WTC11 (cell line): ENCODE data around the gene KLHDC1. TPM values are rescaled to one million over a fixed set of nuclear protein-coding genes. Genes with fewer than 3 reads are reported as not detected.
A peak's percentile ranks its signal among the peaks of the same experiment; 100 is the strongest.

ENCODE experiments used
- ATAC-seq: fragments of 200-7000 bp; cut with Tn5 transposase; 2 replicates; pipeline ENCODE4 v1.10.0; 2021; ENCODE audit warnings: mild to moderate bottlenecking, moderate library complexity
- CTCF ChIA-PET: fragments of 300-600 bp; sonication (Branson Sonifier 250); formaldehyde crosslinking; loops from one replicate; lab custom pipeline; 2021; ENCODE audit warnings: antibody characterized with exemption; lab: Charles Lee
- POLR2A ChIA-PET: fragments of 350-600 bp; sonication (Branson Sonifier 250); formaldehyde crosslinking; loops from one replicate; lab custom pipeline; 2021; ENCODE audit warnings: antibody characterized with exemption; lab: Charles Lee
- DNase-seq: peaks from one replicate; pipeline ENCODE4 v3.0.0; 2021; ENCODE audit warnings: low spot score
- H3K27ac Mint-ChIP-seq: 2 replicates; pipeline ENCODE4 v1.8.0; 2021; ENCODE audit warnings: mixed read lengths
- H3K27me3 Mint-ChIP-seq: 2 replicates; pipeline ENCODE4 v1.8.0; 2021; ENCODE audit warnings: low read depth, mild to moderate bottlenecking, moderate library complexity, mixed read lengths
- H3K36me3 Mint-ChIP-seq: 2 replicates; pipeline ENCODE4 v1.8.0; 2021; ENCODE audit warnings: mixed read lengths
- H3K4me1 Mint-ChIP-seq: 2 replicates; pipeline ENCODE4 v1.8.0; 2022; ENCODE audit warnings: mixed read lengths
- H3K4me3 Mint-ChIP-seq: 2 replicates; pipeline ENCODE4 v1.8.0; 2021; ENCODE audit warnings: mild to moderate bottlenecking, moderate library complexity, mixed read lengths
- H3K9me3 Mint-ChIP-seq: 2 replicates; pipeline ENCODE4 v1.8.0; 2021; ENCODE audit warnings: mixed read lengths
- ARID4B ChIP-seq: sonication (generic); formaldehyde crosslinking; IDR thresholded peaks from 2 replicates; pipeline ENCODE4 v1.8.0; 2023; ENCODE audit warnings: missing genetic modification reagents, mild to moderate bottlenecking, borderline replicate concordance
- ELF4 ChIP-seq: sonication (generic); formaldehyde crosslinking; IDR thresholded peaks from 2 replicates; pipeline ENCODE4 v1.8.1; 2022; ENCODE audit warnings: low read depth, mild to moderate bottlenecking, moderate library complexity, missing genetic modification reagents
- EMX1 ChIP-seq: fragments of 250-450 bp; sonication (Bioruptor Pico); IDR thresholded peaks from 2 replicates; pipeline ENCODE4 v1.8.0; 2021; ENCODE audit warnings: mild to moderate bottlenecking
- GABPB1 ChIP-seq: sonication (generic); formaldehyde crosslinking; IDR thresholded peaks from 2 replicates; pipeline ENCODE4 v1.8.1; 2023; ENCODE audit warnings: mild to moderate bottlenecking, missing genetic modification reagents
- IRF2 ChIP-seq: sonication (generic); formaldehyde crosslinking; IDR thresholded peaks from 2 replicates; pipeline ENCODE4 v1.8.0; 2022; ENCODE audit warnings: low read depth, missing genetic modification reagents, borderline replicate concordance
- JAZF1 ChIP-seq: fragments of 250-450 bp; sonication (Bioruptor Pico); IDR thresholded peaks from 2 replicates; pipeline ENCODE4 v1.9.0; 2021; ENCODE audit warnings: moderate library complexity, mild to moderate bottlenecking, inconsistent platforms
- JUN ChIP-seq: sonication (generic); formaldehyde crosslinking; IDR thresholded peaks from 2 replicates; pipeline ENCODE4 v1.8.0; 2023; ENCODE audit warnings: mild to moderate bottlenecking, missing genetic modification reagents
- KAT7 ChIP-seq: sonication (generic); formaldehyde crosslinking; IDR thresholded peaks from 2 replicates; pipeline ENCODE4 v1.8.1; 2023; ENCODE audit warnings: missing genetic modification reagents, mild to moderate bottlenecking, borderline replicate concordance
- MAX ChIP-seq: sonication (generic); formaldehyde crosslinking; IDR thresholded peaks from 2 replicates; pipeline ENCODE4 v1.8.0; 2022; ENCODE audit warnings: mild to moderate bottlenecking, missing genetic modification reagents
- MYBL2 ChIP-seq: sonication (generic); formaldehyde crosslinking; IDR thresholded peaks from 2 replicates; pipeline ENCODE4 v1.8.1; 2023; ENCODE audit warnings: mild to moderate bottlenecking, moderate library complexity, missing genetic modification reagents
- SMAD4 ChIP-seq: sonication (generic); formaldehyde crosslinking; IDR thresholded peaks from 2 replicates; pipeline ENCODE4 v1.8.0; 2022; ENCODE audit warnings: mild to moderate bottlenecking, missing genetic modification reagents
- TEAD1 ChIP-seq: sonication (generic); formaldehyde crosslinking; IDR thresholded peaks from 2 replicates; pipeline ENCODE4 v1.8.0; 2022; ENCODE audit warnings: mild to moderate bottlenecking, missing genetic modification reagents
- TEAD4 ChIP-seq: sonication (generic); formaldehyde crosslinking; IDR thresholded peaks from 2 replicates; pipeline ENCODE4 v1.8.0; 2022; ENCODE audit warnings: mild to moderate bottlenecking, missing genetic modification reagents
- USF1 ChIP-seq: sonication (generic); formaldehyde crosslinking; IDR thresholded peaks from 2 replicates; pipeline ENCODE4 v1.8.0; 2022; ENCODE audit warnings: mild to moderate bottlenecking, missing genetic modification reagents
- ZMAT4 ChIP-seq: fragments of 250-450 bp; sonication (Bioruptor Pico); IDR thresholded peaks from 2 replicates; pipeline ENCODE4 v1.9.0; 2021; ENCODE audit warnings: mild to moderate bottlenecking
- ZNF121 ChIP-seq: sonication (generic); formaldehyde crosslinking; IDR thresholded peaks from 2 replicates; pipeline ENCODE4 v1.8.0; 2023; ENCODE audit warnings: missing genetic modification reagents
- ZNF512 ChIP-seq: sonication (generic); formaldehyde crosslinking; IDR thresholded peaks from 2 replicates; pipeline ENCODE4 v1.8.1; 2022; ENCODE audit warnings: missing genetic modification reagents, borderline replicate concordance
- total RNA-seq: library from RNA; stranded (reverse); gene quantifications from 3 replicates; pipeline ENCODE4 v1.2.3, GENCODE V29; 2021
- TF ChIP-seq, protein P1 (sequence below): sonication (generic); formaldehyde crosslinking; IDR thresholded peaks from 2 replicates; pipeline ENCODE4 v1.8.1; 2023; ENCODE audit warnings: mild to moderate bottlenecking, moderate library complexity, missing genetic modification reagents
- TF ChIP-seq, protein P2 (sequence below): fragments of 250-450 bp; sonication (Bioruptor Pico); conservative IDR thresholded peaks from 2 replicates; pipeline ENCODE4 v1.9.0; 2021; ENCODE audit warnings: mild to moderate bottlenecking
- TF ChIP-seq, protein P3 (sequence below): sonication (generic); formaldehyde crosslinking; IDR thresholded peaks from 2 replicates; pipeline ENCODE4 v1.8.1; 2022; ENCODE audit warnings: mild to moderate bottlenecking, moderate library complexity, missing genetic modification reagents

KLHDC1 gene
- total RNA-seq, 1 experiment from 2014 or later = not detected

GRCh38 chr14:49768301-49769121 lies 75.6 kb downstream of the KLHDC1 start:
- DNase-seq = peak; percentile 55
- peak overlapping the region; percentile 100 for H3K27ac Mint-ChIP-seq
- POLR2A ChIA-PET = interaction anchor here (0.7 to 3.3 kb wide), 6 partner anchors 10 to 169 kb away, joined by 4 to 25 read pairs (median 8); partner anchors contain the start of genes DNAAF2, LRR1, MGAT2 and NEMF
- TF ChIP-seq TEAD4 (peak; percentile 61; the same call in 1 of the 2 replicates), ARID4B (peak; percentile 88), SMAD4 (peak; percentile 57; the same call in 1 of the 2 replicates), TEAD1 (CRISPR knock-in tag) (peak; percentile 54; the same call in 1 of the 2 replicates), JUN (CRISPR knock-in tag) (peak; percentile 83; the same call in 1 of the 2 replicates), MAX (CRISPR knock-in tag) (peak; percentile 82), USF1 (CRISPR knock-in tag) (peak; percentile 63; the same call in 1 of the 2 replicates), ZNF121 (CRISPR knock-in tag) (no peak)
- TF ChIP-seq, protein P1, sequence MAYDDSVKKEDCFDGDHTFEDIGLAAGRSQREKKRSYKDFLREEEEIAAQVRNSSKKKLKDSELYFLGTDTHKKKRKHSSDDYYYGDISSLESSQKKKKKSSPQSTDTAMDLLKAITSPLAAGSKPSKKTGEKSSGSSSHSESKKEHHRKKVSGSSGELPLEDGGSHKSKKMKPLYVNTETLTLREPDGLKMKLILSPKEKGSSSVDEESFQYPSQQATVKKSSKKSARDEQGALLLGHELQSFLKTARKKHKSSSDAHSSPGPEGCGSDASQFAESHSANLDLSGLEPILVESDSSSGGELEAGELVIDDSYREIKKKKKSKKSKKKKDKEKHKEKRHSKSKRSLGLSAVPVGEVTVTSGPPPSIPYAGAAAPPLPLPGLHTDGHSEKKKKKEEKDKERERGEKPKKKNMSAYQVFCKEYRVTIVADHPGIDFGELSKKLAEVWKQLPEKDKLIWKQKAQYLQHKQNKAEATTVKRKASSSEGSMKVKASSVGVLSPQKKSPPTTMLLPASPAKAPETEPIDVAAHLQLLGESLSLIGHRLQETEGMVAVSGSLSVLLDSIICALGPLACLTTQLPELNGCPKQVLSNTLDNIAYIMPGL (CRISPR knock-in tag) = 0 out of 2 replicates have a peak, but pooled peaks have one; percentile 2
- TF ChIP-seq, protein P2, sequence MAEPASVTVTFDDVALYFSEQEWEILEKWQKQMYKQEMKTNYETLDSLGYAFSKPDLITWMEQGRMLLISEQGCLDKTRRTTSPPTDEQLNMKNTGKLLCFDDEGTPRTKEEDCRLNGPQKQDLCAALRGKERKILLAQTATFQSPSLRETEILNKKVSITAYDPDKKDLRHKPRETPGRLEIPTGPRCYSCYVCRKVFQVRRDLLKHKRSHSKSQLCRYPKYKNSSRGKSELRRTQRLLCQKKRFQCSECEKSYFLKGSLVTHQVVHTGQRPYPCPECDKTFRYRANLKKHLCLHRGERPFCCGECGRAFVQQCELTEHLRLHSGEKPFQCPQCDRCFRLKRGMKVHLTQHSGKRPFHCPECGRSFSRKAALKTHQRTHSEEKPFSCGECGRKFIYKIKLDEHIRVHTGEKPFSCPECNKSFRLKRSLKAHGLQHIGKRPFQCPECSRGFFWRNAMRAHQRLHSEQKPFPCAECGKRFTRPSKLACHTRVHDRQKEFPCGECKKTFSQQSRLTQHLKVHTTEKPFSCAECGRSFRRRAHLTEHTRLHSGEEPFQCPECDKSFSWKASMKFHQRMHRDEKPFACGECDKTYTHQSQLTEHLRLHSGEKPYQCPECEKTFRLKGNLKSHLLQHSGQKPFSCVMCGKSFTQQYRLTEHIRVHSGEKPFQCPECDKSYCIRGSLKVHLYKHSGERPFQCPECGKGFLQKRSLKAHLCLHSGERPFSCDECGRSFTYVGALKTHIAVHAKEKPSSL (CRISPR knock-in tag) = no peak
- peak; percentile 19 for ATAC-seq
- H3K9me3 Mint-ChIP-seq = no peaks in the 10 kb centered on the region
- H3K4me1 Mint-ChIP-seq = peaks cover 24% of the 10 kb centered on the region
- no peaks in the 10 kb centered on the region for H3K27me3 Mint-ChIP-seq
- H3K36me3 Mint-ChIP-seq = no peaks in the 10 kb centered on the region
- peak overlapping the region; percentile 98 for H3K4me3 Mint-ChIP-seq
- CTCF ChIA-PET = interaction anchor here (0.5 to 3.1 kb wide), 11 partner anchors 36 to 148 kb away, joined by 3 to 23 read pairs (median 4); partner anchors contain the start of genes MGAT2, NEMF, POLE2 and RPL36AL

DNA sequence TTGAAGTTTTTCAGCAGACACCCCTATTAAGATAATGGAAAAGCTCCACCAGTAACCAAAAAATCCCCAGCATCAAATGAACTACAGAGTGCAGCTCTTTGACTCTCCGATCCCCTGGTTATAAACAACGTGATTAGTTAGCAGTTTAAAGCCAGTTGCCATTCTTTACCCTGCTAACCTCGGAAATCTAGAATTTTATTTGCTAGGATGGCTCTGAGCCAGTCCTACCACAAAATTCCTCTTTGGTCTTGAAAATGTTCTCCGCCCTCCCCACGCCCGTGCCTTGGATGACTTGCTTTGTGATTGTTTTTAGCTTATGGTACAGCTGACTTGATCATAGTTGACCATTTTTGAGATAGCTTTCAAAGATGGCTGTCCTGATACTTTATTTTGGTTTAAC lies 76.3 kb downstream of the KLHDC1 start:
- DNase-seq (no peak), ATAC-seq (no peak)
- CTCF ChIA-PET = interaction anchor here (0.8 to 3.1 kb wide), 4 partner anchors 81 to 135 kb away, joined by 3 to 23 read pairs (median 9); partner anchors contain the start of genes NEMF and POLE2
- peaks cover 24% of the 10 kb centered on the region for H3K4me1 Mint-ChIP-seq
- H3K27me3 Mint-ChIP-seq = no peaks in the 10 kb centered on the region
- POLR2A ChIA-PET = interaction anchor here (1.4 to 3.3 kb wide), 4 partner anchors 83 to 170 kb away, joined by 4 to 25 read pairs (median 12); partner anchors contain the start of genes DNAAF2, LRR1, MGAT2 and NEMF
- no peaks in the 10 kb centered on the region for H3K36me3 Mint-ChIP-seq
- H3K9me3 Mint-ChIP-seq = no peaks in the 10 kb centered on the region
- peak overlapping the region; percentile 98 for H3K4me3 Mint-ChIP-seq
- H3K27ac Mint-ChIP-seq = peak overlapping the region; percentile 100
- TF ChIP-seq ZNF512 (no peak), ZMAT4 (CRISPR knock-in tag) (no peak), EMX1 (no peak), JAZF1 (CRISPR knock-in tag) (no peak), MAX (CRISPR knock-in tag) (no peak), ELF4 (CRISPR knock-in tag) (no peak), KAT7 (CRISPR knock-in tag) (no peak), IRF2 (CRISPR knock-in tag) (no peak), GABPB1 (CRISPR knock-in tag) (no peak), MYBL2 (CRISPR knock-in tag) (no peak)
- TF ChIP-seq, protein P3, sequence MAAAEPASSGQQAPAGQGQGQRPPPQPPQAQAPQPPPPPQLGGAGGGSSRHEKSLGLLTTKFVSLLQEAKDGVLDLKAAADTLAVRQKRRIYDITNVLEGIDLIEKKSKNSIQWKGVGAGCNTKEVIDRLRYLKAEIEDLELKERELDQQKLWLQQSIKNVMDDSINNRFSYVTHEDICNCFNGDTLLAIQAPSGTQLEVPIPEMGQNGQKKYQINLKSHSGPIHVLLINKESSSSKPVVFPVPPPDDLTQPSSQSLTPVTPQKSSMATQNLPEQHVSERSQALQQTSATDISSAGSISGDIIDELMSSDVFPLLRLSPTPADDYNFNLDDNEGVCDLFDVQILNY (CRISPR knock-in tag) = no peak
